ENCODE data around the gene EHBP1.

Gene EHBP1

GRCh38 chr2:62895632-62896009 lies 190.1 kb downstream of the EHBP1 start:
- DNase-seq = no peak

- no peak for DNase-seq
Observed at GRCh38 chr2:62897187-62897827, 191.8 kb downstream of the EHBP1 start.

- DNase-seq = no peak
Observed at GRCh38 chr2:62904344-62904743, 198.8 kb downstream of the EHBP1 start.

- DNase-seq = no peak
Observed at GRCh38 chr2:62908145-62908544, 202.6 kb downstream of the EHBP1 start.

- no peak for DNase-seq
Observed at GRCh38 chr2:62913311-62913710, 207.8 kb downstream of the EHBP1 start.

GRCh38 chr2:62919041-62919440 lies 213.5 kb downstream of the EHBP1 start:
- no peak for DNase-seq

- no peak for DNase-seq
Observed at GRCh38 chr2:62920070-62920469, 214.6 kb downstream of the EHBP1 start.

- no peak for DNase-seq
Observed at GRCh38 chr2:62923242-62923641, 217.7 kb downstream of the EHBP1 start.

- no peak for DNase-seq
Observed at GRCh38 chr2:62923881-62924280, 218.4 kb downstream of the EHBP1 start.

- DNase-seq = no peak
Observed at GRCh38 chr2:62928015-62928414, 222.5 kb downstream of the EHBP1 start.

- no peak for DNase-seq
Observed at GRCh38 chr2:62931536-62931935, 226.0 kb downstream of the EHBP1 start.

GRCh38 chr2:62933398-62933917 lies 227.9 kb downstream of the EHBP1 start:
- DNase-seq = no peak

GRCh38 chr2:62934517-62934916 lies 229.0 kb downstream of the EHBP1 start:
- no peak for DNase-seq

- no peak for DNase-seq
Observed at GRCh38 chr2:62938126-62938525, 232.6 kb downstream of the EHBP1 start.

GRCh38 chr2:62939735-62940491 lies 234.4 kb downstream of the EHBP1 start:
- DNase-seq = no peak

- no peak for DNase-seq
Observed at GRCh38 chr2:62940697-62941096, 235.2 kb downstream of the EHBP1 start.

GRCh38 chr2:62941413-62941812 lies 235.9 kb downstream of the EHBP1 start:
- DNase-seq = no peak

GRCh38 chr2:62944362-62944761 lies 238.8 kb downstream of the EHBP1 start:
- no peak for DNase-seq

GRCh38 chr2:62947403-62947802 lies 241.9 kb downstream of the EHBP1 start:
- no peak for DNase-seq

- DNase-seq = no peak
Observed at GRCh38 chr2:62956651-62957050, 251.1 kb downstream of the EHBP1 start.

GRCh38 chr2:62958206-62958605 lies 252.7 kb downstream of the EHBP1 start:
- DNase-seq = no peak

GRCh38 chr2:62964050-62964449 lies 258.5 kb downstream of the EHBP1 start:
- no peak for DNase-seq

GRCh38 chr2:62964671-62965070 lies 259.2 kb downstream of the EHBP1 start:
- no peak for DNase-seq

- no peak for DNase-seq
Observed at GRCh38 chr2:62966991-62967390, 261.5 kb downstream of the EHBP1 start.

GRCh38 chr2:62968168-62968567 lies 262.7 kb downstream of the EHBP1 start:
- DNase-seq = no peak

Measured in activated CD4-positive, alpha-beta T cell treated with anti-CD3 and anti-CD28 coated beads, Interleukin-2, amount 50 U/mL, for 48 hours (primary cell).